BJ (cell line): ENCODE results near the gene EHMT2. TPM values are rescaled to one million over a fixed set of nuclear protein-coding genes. Genes with fewer than 3 reads are reported as not detected.

ENCODE experiments used
- CTCF ChIA-PET: fragments of 350-600 bp; formaldehyde crosslinking; extraction: SDS; loops from one replicate; lab custom pipeline; 2021; ENCODE audit warnings: antibody characterized with exemption, inconsistent platforms; lab: Yijun Ruan, JAX
- POLR2A ChIA-PET: fragments of 300-600 bp; sonication (Branson Sonifier 250); formaldehyde crosslinking; extraction: SDS; loops from one replicate; lab custom pipeline; 2021; ENCODE audit warnings: antibody characterized with exemption; lab: Charles Lee
- DNase-seq: peaks from one replicate; pipeline ENCODE4 v3.0.0-alpha.2; 2011; ENCODE audit warnings: low read depth
- H3K27me3 ChIP-seq: 2 replicates; pipeline ENCODE4 v1.6.0; 2011; ENCODE audit warnings: low read length; ENCODE audit not compliant: control insufficient read depth, insufficient read depth
- H3K36me3 ChIP-seq: 2 replicates; pipeline ENCODE4 v1.5.1; 2011; ENCODE audit warnings: low read length; ENCODE audit not compliant: control insufficient read depth, insufficient read depth
- H3K4me3 ChIP-seq: 2 replicates; pipeline ENCODE4 v1.5.1; 2011; ENCODE audit warnings: low read depth, mild to moderate bottlenecking, control low read depth, low read length
- polyA plus RNA-seq: library from polyadenylated mRNA; depleted of rRNA; stranded (reverse); fragments of >200 nt; gene quantifications from 2 replicates; pipeline ENCODE4 v1.2.3, GENCODE V29; 2011
- TF ChIP-seq, protein P1 (sequence below): IDR thresholded peaks from 2 replicates; pipeline ENCODE4 v1.5.1; 2011; ENCODE audit warnings: low read depth, mild to moderate bottlenecking, control low read depth, inconsistent platforms, low read length, moderate library complexity; ENCODE audit not compliant: insufficient read depth

The EHMT2 gene
- polyA plus RNA-seq, 1 experiment = 32.8 TPM

GRCh38 chr6:31874836-31875572, 22.5 kb downstream of the EHMT2 start:
- Histone ChIP-seq H3K4me3 (no peak overlapping the region), H3K36me3 (peaks cover 4% of the 10 kb centered on the region; the same call in 1 of the 2 replicates), H3K27me3 (peaks cover 2% of the 10 kb centered on the region; the same call in 1 of the 2 replicates)
- no peak for DNase-seq
- ChIA-PET POLR2A (interaction anchor here (0.6 kb wide), 1 partner anchor 12 kb away, joined by 3 read pairs; the partner anchor contains the start of gene NEU1), CTCF (interaction anchor here (0.9 to 2.7 kb wide), 2 partner anchors 14 to 194 kb away, joined by 3 to 24 read pairs; partner anchors contain the start of gene LY6G5C)
- TF ChIP-seq, protein P1, sequence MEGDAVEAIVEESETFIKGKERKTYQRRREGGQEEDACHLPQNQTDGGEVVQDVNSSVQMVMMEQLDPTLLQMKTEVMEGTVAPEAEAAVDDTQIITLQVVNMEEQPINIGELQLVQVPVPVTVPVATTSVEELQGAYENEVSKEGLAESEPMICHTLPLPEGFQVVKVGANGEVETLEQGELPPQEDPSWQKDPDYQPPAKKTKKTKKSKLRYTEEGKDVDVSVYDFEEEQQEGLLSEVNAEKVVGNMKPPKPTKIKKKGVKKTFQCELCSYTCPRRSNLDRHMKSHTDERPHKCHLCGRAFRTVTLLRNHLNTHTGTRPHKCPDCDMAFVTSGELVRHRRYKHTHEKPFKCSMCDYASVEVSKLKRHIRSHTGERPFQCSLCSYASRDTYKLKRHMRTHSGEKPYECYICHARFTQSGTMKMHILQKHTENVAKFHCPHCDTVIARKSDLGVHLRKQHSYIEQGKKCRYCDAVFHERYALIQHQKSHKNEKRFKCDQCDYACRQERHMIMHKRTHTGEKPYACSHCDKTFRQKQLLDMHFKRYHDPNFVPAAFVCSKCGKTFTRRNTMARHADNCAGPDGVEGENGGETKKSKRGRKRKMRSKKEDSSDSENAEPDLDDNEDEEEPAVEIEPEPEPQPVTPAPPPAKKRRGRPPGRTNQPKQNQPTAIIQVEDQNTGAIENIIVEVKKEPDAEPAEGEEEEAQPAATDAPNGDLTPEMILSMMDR = no peak

DNA sequence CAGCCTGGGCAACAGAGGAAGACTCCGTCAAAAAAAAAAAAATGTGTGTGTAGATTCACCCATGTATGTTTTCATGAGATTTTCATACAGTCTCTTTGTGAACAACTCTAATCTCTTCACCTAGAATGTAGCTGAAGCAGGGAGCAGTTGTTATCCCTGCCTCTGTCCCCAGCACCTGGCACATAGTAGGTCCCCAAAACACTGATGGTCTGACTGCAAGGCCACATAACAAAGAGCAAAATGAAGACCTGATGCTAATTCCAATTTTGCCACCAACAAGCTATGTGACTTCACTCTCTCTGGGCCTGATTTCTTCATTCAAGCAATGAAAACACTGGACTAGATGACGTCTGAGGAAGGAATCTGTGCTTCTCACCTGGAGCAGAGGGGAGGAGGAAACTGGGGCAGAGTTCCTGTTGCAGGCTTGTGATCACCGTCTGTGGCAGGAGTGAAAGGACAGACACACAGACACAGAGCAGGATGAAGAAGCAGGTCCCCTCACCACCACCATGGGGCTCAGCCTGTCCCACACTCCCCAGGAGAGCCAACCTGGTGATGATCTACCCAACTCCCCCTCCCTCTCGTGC, 23.3 kb downstream of the EHMT2 start:
- no peaks in the 10 kb centered on the region for H3K36me3 ChIP-seq
- DNase-seq = no peak
- ChIA-PET CTCF (interaction anchor here (0.7 to 2.7 kb wide), 2 partner anchors 15 to 78 kb away, joined by 3 to 24 read pairs; no protein-coding TSS in a partner anchor), POLR2A (interaction anchor here (0.6 kb wide), 1 partner anchor 37 kb away, joined by 3 read pairs; no protein-coding TSS in a partner anchor)
- no peak overlapping the region for H3K4me3 ChIP-seq
- peaks cover 2% of the 10 kb centered on the region; the same call in 1 of the 2 replicates for H3K27me3 ChIP-seq
- TF ChIP-seq, protein P1 = no peak

DNA sequence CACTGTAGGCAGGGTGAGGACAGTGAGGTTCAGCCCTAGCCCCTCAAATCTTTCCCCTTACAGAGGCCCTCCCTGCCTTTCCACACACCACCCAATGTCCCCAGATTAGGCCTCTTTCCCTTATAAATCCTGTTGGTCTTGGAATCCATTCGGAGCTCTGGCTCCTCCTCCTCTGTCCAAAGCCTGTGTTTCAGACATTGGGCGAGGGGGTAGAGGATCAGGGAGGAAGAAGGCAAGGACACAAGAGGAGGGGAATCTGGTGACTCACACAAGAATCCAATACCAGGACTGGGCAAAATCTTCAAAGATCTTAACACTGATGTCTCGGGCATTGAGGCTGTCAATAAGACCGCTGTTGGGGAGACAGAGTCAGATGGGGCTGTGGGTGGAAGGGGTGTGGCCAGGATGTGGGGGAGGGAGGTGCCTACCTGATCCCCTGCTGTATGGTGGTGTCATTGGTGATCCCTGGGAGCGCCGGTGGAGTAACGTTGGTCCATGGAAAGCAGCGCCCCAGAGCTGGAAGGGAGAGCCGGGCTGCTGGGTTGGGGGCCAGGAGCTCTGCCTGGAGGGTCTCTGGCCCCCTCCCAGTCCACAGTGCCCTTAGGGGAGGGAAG, 26.3 kb downstream of the EHMT2 start:
- DNase-seq = no peak
- Histone ChIP-seq H3K4me3 (no peak overlapping the region), H3K36me3 (no peaks in the 10 kb centered on the region), H3K27me3 (peaks cover 2% of the 10 kb centered on the region; the same call in 1 of the 2 replicates)
- POLR2A ChIA-PET = no interaction called here
- TF ChIP-seq, protein P1 = no peak
- CTCF ChIA-PET = interaction anchor here (0.7 to 3.3 kb wide), 2 partner anchors 18 to 142 kb away, joined by 4 to 9 read pairs; no protein-coding TSS in a partner anchor

GRCh38 chr6:31870385-31870921, 27.0 kb downstream of the EHMT2 start:
- CTCF ChIA-PET = interaction anchor here (0.6 to 3.3 kb wide), 3 partner anchors 19 to 915 kb away, joined by 3 to 9 read pairs (median 4); no protein-coding TSS in a partner anchor
- Histone ChIP-seq H3K4me3 (no peak overlapping the region), H3K27me3 (peaks cover 2% of the 10 kb centered on the region; the same call in 1 of the 2 replicates), H3K36me3 (no peaks in the 10 kb centered on the region)
- TF ChIP-seq, protein P1 = no peak
- no peak for DNase-seq
- POLR2A ChIA-PET = no interaction called here
